Right cardiac atrium (tissue), 5 donors: Measurements from ENCODE around the gene NCKAP1. TPM values are rescaled to one million over a fixed set of nuclear protein-coding genes. Genes with fewer than 3 reads are reported as not detected.
"Not testable (repeated sequence)": the region's sequence is repeated elsewhere in the genome, so short reads cannot be mapped to it uniquely, and the experiment has no call there.

Source experiments
- ATAC-seq, 2 donors: fragments of 200-7000 bp; cut with Tn5 transposase; one replicate each; pipeline versions ENCODE4 v1.8.0 to v1.9.1; 2020; ENCODE audit warnings: moderate library complexity in 2 of 2, mild to moderate bottlenecking in 1 of 2
- DNase-seq, 3 donors: peaks; one replicate each; pipeline ENCODE4 v3.0.0-alpha.2; 2020
- H3K27ac ChIP-seq: one replicate; pipeline ENCODE4 v1.5.1; 2013; ENCODE audit warnings: mild to moderate bottlenecking, low read length, control low read depth, moderate library complexity
- H3K27me3 ChIP-seq: one replicate; pipeline ENCODE4 v1.6.1; 2013; ENCODE audit not compliant: control insufficient read depth, insufficient read depth
- H3K4me1 ChIP-seq: one replicate; pipeline ENCODE4 v1.6.1; 2013; ENCODE audit warnings: low read length; ENCODE audit not compliant: control insufficient read depth, insufficient read depth
- H3K4me3 ChIP-seq: one replicate; pipeline ENCODE4 v1.5.1; 2013; ENCODE audit warnings: low read length, control low read depth
- H3K9me3 ChIP-seq: one replicate; pipeline ENCODE4 v1.6.1; 2013; ENCODE audit warnings: low read length; ENCODE audit not compliant: control insufficient read depth
- WGBS: extraction: QIAGEN DNeasy Blood & Tissue Kit; methylation state at CpG from one replicate; pipeline ENCODE4 v1.1.7; 2013; 5-methylcytosine and 5-hydroxymethylcytosine counted together
- intact Hi-C, 4 donors: fragments of 100-400 bp; cut with DNase I; formaldehyde crosslinking; loops; one replicate each; pipeline versions ENCODE4 v1.11.0 to v1.14.0; 2022 to 2023
- polyA plus RNA-seq: library from polyadenylated mRNA; stranded (reverse); fragments of 200-250 nt; gene quantifications from one replicate; pipeline ENCODE4 v1.2.3, GENCODE V29; 2013
- total RNA-seq, 4 donors: library from RNA; stranded (reverse); fragmentation: NEBNext Ultra II Directional; extraction: Animal tissue kit (Norgen Biotek cat#: 25700); gene quantifications; one replicate each; pipeline ENCODE4 v1.2.1, GENCODE V29; 2021
- donor health status: healthy with polysubstance abuse.
- donor health status: DM: no; HTN: yes; CAD: no.
- donor health status: DM: no; HTN: no; CAD: no.
- donor health status: DM: no; HTN: yes; CAD: no; lungs with severe emphysema.
- donor health status: DM: yes; HTN: yes; CAD: no.

NCKAP1 gene
- total and polyA plus RNA-seq, 5 donors = 63.0 to 158 (median 132) TPM

GRCh38 chr2:182999348-183000028 lies 38.8 kb downstream of the NCKAP1 start:
- WGBS = 97% methylated on average over 3 of the region's 3 CpGs
- DNase-seq (no peak), ATAC-seq (no peak)
- Histone ChIP-seq H3K9me3 (no peaks in the 10 kb centered on the region), H3K27ac (no peak overlapping the region), H3K4me1 (no peaks in the 10 kb centered on the region), H3K27me3 (no peaks in the 10 kb centered on the region), H3K4me3 (no peak overlapping the region)
- intact Hi-C loops = no loop called here

- Histone ChIP-seq H3K4me3 (no peak overlapping the region), H3K27me3 (no peaks in the 10 kb centered on the region), H3K9me3 (no peaks in the 10 kb centered on the region), H3K4me1 (no peaks in the 10 kb centered on the region), H3K27ac (no peak overlapping the region)
- 82% methylated on average over 13 of the region's 13 CpGs for WGBS
- DNase-seq (no peak), ATAC-seq (no peak)
- intact Hi-C loops = no loop called here
These were observed 43.9 kb downstream of the NCKAP1 start for GRCh38 chr2:182994228-182994912.

DNA sequence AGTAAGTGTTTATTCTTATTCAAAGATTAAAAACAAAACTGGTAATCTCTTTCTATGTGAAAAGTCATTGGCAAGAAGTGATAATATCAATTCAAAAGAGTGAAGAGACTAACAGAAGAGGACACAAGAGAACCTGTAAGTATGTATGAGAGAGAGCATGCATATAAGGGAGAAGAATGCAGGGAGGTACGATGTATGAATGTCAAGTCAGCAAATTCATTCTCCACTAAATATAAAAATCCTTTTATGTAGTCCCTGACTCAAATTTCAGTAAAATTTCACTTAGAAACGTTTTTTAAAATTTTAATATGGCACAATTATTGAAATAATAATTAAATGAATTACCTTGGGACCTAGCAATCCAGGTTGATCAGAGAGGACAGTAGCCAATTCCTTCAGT lies 55.3 kb downstream of the NCKAP1 start:
- intact Hi-C loops = loop anchor here in 2 of 4 donors (5.0 to 10.0 kb wide), 2 partner anchors 216 to 218 kb away; no protein-coding TSS in a partner anchor
- Histone ChIP-seq H3K4me1 (no peaks in the 10 kb centered on the region), H3K27ac (no peak overlapping the region), H3K4me3 (no peak overlapping the region), H3K27me3 (no peaks in the 10 kb centered on the region), H3K9me3 (no peaks in the 10 kb centered on the region)
- ATAC-seq = no peak
- WGBS = 32% methylated on average over 2 of the region's 2 CpGs
- DNase-seq = no peak

GRCh38 chr2:182981475-182981874 lies 56.8 kb downstream of the NCKAP1 start:
- peak in 1 of 3 donors; percentile 25 for DNase-seq
- intact Hi-C loops = loop anchor here in 2 of 4 donors (5.0 to 10.0 kb wide), 2 partner anchors 214 to 217 kb away; no protein-coding TSS in a partner anchor
- WGBS = 79% methylated on average over 4 of the region's 4 CpGs

GRCh38 chr2:182980652-182981051 lies 57.6 kb downstream of the NCKAP1 start:
- DNase-seq = no peak
- H3K9me3 ChIP-seq = no peaks in the 10 kb centered on the region
- H3K4me1 ChIP-seq = no peaks in the 10 kb centered on the region
- intact Hi-C loops = loop anchor here in 2 of 4 donors (5.0 to 10.0 kb wide), 2 partner anchors 213 to 216 kb away; no protein-coding TSS in a partner anchor
- no peaks in the 10 kb centered on the region for H3K27me3 ChIP-seq
- 100% methylated on average over 1 of the region's 1 CpG for WGBS
- H3K27ac ChIP-seq = no peak overlapping the region
- ATAC-seq = no peak
- H3K4me3 ChIP-seq = no peak overlapping the region

More at GRCh38 chr2:182981475-182981874, 56.8 kb downstream of the NCKAP1 start:
- not testable (repeated sequence) for H3K4me1 ChIP-seq, ATAC-seq, H3K4me3 ChIP-seq, H3K27me3 ChIP-seq, H3K9me3 ChIP-seq, H3K27ac ChIP-seq

DNA sequence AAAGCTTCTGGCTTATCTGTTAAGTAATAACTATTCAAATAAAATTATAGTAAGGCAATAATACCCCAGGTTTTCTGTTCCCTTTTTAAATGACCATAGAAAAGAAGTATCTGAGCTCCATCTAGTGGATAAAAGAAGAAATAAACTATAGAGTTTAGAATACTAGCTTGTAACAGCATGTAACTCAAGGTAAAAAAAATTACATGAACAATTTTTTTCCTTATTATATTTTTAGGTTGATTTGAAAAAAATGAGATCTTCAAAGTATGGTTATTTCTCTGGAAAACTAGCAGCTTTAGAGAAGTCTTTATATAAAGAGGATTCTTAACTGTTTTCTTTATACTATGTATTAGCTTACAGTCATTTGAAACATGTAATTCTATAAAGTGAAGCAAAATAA lies 58.1 kb downstream of the NCKAP1 start:
- Histone ChIP-seq H3K27me3 (no peaks in the 10 kb centered on the region), H3K9me3 (no peaks in the 10 kb centered on the region), H3K4me1 (no peaks in the 10 kb centered on the region), H3K27ac (no peak overlapping the region), H3K4me3 (no peak overlapping the region)
- intact Hi-C loops = loop anchor here in 2 of 4 donors (5.0 to 10.0 kb wide), 2 partner anchors 213 to 215 kb away; no protein-coding TSS in a partner anchor
- ATAC-seq = no peak
- DNase-seq = no peak

DNA sequence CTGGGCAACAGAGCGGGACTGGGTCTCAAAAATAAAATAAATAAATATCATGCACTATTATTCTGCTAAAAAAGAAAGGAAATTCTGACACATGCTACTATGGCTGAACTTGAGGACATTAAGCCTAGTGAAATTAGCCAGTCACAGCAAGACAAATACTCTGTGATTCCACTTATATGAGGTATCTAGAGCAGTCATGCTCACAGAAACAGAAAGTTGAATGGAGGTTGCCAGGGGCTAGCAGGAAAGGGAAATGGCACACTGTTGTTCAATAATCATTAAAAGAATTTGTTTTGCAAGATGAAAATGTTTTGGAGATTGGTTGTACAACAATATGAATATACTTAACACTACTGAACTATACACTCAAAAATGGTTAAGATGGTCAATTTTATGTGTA lies 60.8 kb downstream of the NCKAP1 start:
- 98% methylated on average over 1 of the region's 1 CpG for WGBS
- no peak for ATAC-seq
- H3K9me3 ChIP-seq = no peaks in the 10 kb centered on the region
- intact Hi-C loops = loop anchor here in 2 of 4 donors (10.0 kb wide), 1 partner anchor 213 kb away; no protein-coding TSS in a partner anchor
- no peak overlapping the region for H3K4me3 ChIP-seq
- no peak overlapping the region for H3K27ac ChIP-seq
- H3K27me3 ChIP-seq = no peaks in the 10 kb centered on the region
- no peak for DNase-seq
- H3K4me1 ChIP-seq = no peaks in the 10 kb centered on the region

DNA sequence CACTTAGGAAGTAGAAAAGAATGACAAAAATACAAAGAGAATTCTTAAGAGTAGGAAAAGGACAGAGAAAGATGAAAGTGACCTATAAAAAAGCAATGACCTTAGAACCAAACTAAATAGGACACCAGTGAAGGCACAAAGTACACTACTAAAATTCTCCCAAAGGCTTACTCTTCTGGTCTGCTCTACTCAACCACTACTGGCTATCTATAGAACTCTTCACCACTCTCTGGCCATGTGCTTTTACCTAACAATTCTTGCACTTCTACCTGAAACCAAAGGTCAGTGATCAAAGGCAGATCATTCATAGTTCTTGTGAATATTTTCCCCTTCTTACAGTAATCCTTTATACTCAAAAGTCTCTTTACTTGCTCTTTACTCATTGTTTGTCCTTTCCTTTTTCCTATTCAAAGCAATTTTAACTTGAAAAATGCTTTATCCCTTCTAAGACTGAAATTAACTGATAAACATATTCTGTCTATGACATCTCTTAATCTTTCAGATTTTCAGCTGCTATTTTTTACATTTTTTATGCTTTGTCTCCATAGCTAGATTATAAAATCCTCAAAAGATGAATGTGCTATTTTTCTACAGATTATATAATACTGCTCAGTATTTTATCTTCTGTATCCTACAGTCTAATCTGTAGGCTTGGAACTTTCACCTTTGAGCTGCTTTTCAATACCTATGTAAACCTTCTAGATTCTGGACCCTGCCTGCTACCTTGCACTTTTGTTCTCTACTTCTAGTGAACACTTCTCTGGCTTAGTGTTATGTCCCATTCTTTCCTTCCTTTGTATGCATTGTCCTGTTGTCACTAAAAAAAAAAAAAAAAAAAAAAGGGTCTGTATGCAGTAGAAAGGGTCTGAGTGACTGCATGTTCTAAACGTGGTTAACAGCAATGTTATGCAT lies 64.6 kb downstream of the NCKAP1 start:
- H3K4me1 ChIP-seq = no peaks in the 10 kb centered on the region
- intact Hi-C loops = loop anchor here in 2 of 4 donors (10.0 kb wide), 1 partner anchor 209 kb away; no protein-coding TSS in a partner anchor
- H3K27ac ChIP-seq = no peak overlapping the region
- 24% methylated on average over 1 of the region's 1 CpG for WGBS
- H3K4me3 ChIP-seq = no peak overlapping the region
- no peaks in the 10 kb centered on the region for H3K27me3 ChIP-seq
- no peaks in the 10 kb centered on the region for H3K9me3 ChIP-seq
- no peak for DNase-seq
- no peak for ATAC-seq

DNA sequence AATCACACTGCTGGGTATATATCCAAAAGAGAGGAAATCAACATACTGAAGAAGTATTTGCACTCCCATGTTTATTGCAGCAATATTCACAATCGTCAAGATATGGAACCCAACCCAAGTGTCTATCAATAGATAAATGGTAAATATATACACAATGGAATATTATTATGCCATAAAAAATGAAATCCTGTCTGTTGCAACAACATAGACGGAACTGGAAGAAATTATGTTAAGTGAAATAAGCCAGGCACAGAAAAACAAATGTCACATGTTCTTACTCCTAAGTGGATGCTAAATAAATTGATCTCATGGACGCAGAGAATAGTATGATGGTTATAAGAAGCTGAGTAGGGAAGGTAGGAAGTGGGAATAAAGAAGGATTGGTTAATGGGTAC lies 65.7 kb downstream of the NCKAP1 start:
- no peak for DNase-seq
- WGBS = 97% methylated on average over 3 of the region's 3 CpGs
- H3K4me3 ChIP-seq = no peak overlapping the region
- no peak overlapping the region for H3K27ac ChIP-seq
- no peaks in the 10 kb centered on the region for H3K27me3 ChIP-seq
- H3K9me3 ChIP-seq = no peaks in the 10 kb centered on the region
- H3K4me1 ChIP-seq = no peaks in the 10 kb centered on the region
- no peak for ATAC-seq
- intact Hi-C loops = loop anchor here in 2 of 4 donors (10.0 kb wide), 1 partner anchor 208 kb away; no protein-coding TSS in a partner anchor

DNA sequence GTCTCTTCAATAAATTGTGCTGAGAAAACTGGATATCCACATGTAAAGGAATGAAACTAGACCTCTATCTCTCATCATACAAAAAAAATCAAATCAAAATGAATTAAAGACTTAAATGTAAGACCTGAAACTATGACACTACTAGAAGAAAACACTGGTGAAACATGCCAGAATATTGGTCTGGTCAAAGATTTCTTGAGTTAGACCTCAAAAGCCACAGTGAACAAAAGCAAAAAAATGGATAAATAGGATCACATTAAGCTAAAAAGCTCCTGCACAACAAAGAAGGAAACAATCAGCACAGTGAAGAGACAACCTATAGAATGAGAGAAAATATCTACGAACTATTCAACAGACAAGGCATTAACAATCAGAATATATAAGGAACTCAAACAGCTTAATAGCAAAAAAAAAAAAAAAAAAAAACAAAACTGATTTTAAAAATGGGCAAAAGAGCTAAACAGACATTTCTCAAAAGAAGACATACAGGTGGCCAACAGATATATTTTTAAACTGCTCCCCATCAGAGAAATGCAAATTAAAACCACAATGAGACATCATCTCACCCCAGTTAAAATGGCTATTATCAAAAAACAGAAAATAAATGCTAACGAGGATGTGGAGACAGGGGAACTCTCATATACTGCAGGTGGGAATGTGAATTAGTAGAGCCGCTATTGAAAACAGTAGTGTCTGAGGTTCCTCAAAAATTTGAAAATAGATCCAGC lies 66.3 kb downstream of the NCKAP1 start:
- intact Hi-C loops = loop anchor here in 2 of 4 donors (10.0 kb wide), 1 partner anchor 207 kb away; no protein-coding TSS in a partner anchor
- no peaks in the 10 kb centered on the region for H3K27me3 ChIP-seq
- H3K27ac ChIP-seq = no peak overlapping the region
- 97% methylated on average over 3 of the region's 3 CpGs for WGBS
- no peaks in the 10 kb centered on the region for H3K4me1 ChIP-seq
- H3K9me3 ChIP-seq = no peaks in the 10 kb centered on the region
- ATAC-seq (no peak), DNase-seq (no peak)
- H3K4me3 ChIP-seq = no peak overlapping the region
